RWPE2 (cell line): ENCODE data around the gene SLC38A2.
A peak's percentile ranks its signal among the peaks of the same experiment; 100 is the strongest.
"Not testable (repeated sequence)": the region's sequence is repeated elsewhere in the genome, so short reads cannot be mapped to it uniquely, and the experiment has no call there.

ENCODE experiments used
- ATAC-seq: fragments of 200-7000 bp; cut with Tn5 transposase; 3 replicates; pipeline ENCODE4 v1.9.1; 2021; ENCODE audit warnings: low read depth
- DNase-seq: peaks from one replicate; pipeline ENCODE4 v3.0.0-alpha.2; 2020; ENCODE audit warnings: low spot score
- H3K27ac ChIP-seq: fragments of 450-650 bp; 2 replicates; pipeline ENCODE4 v1.5.1; 2017; ENCODE audit warnings: mild to moderate bottlenecking; ENCODE audit not compliant: poor library complexity, severe bottlenecking
- H3K27me3 ChIP-seq: fragments of 250-450 bp; sonication (Bioruptor Pico); 2 replicates; pipeline ENCODE4 v1.5.1; 2021; ENCODE audit warnings: mild to moderate bottlenecking, moderate library complexity; ENCODE audit not compliant: insufficient read depth, poor library complexity, severe bottlenecking
- H3K36me3 ChIP-seq: fragments of 250-450 bp; sonication (Bioruptor Pico); 2 replicates; pipeline ENCODE4 v1.5.1; 2020; ENCODE audit warnings: low read depth, mild to moderate bottlenecking, moderate library complexity
- H3K4me1 ChIP-seq: fragments of 250-450 bp; sonication (Bioruptor Pico); 2 replicates; pipeline ENCODE4 v1.5.1; 2021; ENCODE audit warnings: mild to moderate bottlenecking, moderate library complexity; ENCODE audit not compliant: insufficient read depth, poor library complexity, severe bottlenecking
- H3K4me3 ChIP-seq: fragments of 250-450 bp; sonication (Bioruptor Pico); 2 replicates; pipeline ENCODE4 v1.5.1; 2021; ENCODE audit warnings: mild to moderate bottlenecking, moderate library complexity; ENCODE audit not compliant: severe bottlenecking
- H3K9me3 ChIP-seq: fragments of 250-450 bp; sonication (Bioruptor Pico); 2 replicates; pipeline ENCODE4 v1.5.1; 2021; ENCODE audit warnings: mild to moderate bottlenecking, moderate library complexity; ENCODE audit not compliant: severe bottlenecking
- CTCF ChIP-seq: fragments of 450-650 bp; IDR thresholded peaks from one replicate; pipeline ENCODE4 v1.5.1; 2017; ENCODE audit warnings: mild to moderate bottlenecking, moderate library complexity; ENCODE audit not compliant: poor library complexity, severe bottlenecking

SLC38A2 gene

GRCh38 chr12:46342562-46343033 lies 30.0 kb downstream of the SLC38A2 start:
- no peaks in the 10 kb centered on the region for H3K27me3 ChIP-seq
- no peak overlapping the region for H3K4me3 ChIP-seq
- peaks cover 6% of the 10 kb centered on the region for H3K4me1 ChIP-seq
- no peak for DNase-seq
- peak; percentile 88 for ATAC-seq
- no peaks in the 10 kb centered on the region for H3K9me3 ChIP-seq
- H3K27ac ChIP-seq: no peak overlapping the region
- no peaks in the 10 kb centered on the region for H3K36me3 ChIP-seq
- peak; percentile 52 for TF ChIP-seq CTCF

GRCh38 chr12:46339051-46339450 lies 33.5 kb downstream of the SLC38A2 start:
- TF ChIP-seq CTCF: no peak
- no peak for DNase-seq
- no peak overlapping the region for H3K27ac ChIP-seq

GRCh38 chr12:46332260-46332659 lies 40.3 kb downstream of the SLC38A2 start:
- no peak for TF ChIP-seq CTCF
- Histone ChIP-seq H3K4me3 (no peak overlapping the region), H3K4me1 (no peaks in the 10 kb centered on the region), H3K9me3 (no peaks in the 10 kb centered on the region), H3K27ac (no peak overlapping the region), H3K27me3 (no peaks in the 10 kb centered on the region), H3K36me3 (no peaks in the 10 kb centered on the region)
- ATAC-seq: peak; percentile 60
- DNase-seq: no peak

More at GRCh38 chr12:46339051-46339450, 33.5 kb downstream of the SLC38A2 start:
- no peaks in the 10 kb centered on the region for H3K27me3 ChIP-seq
- H3K4me3 ChIP-seq: no peak overlapping the region
- no peak for ATAC-seq
- H3K36me3 ChIP-seq: no peaks in the 10 kb centered on the region
- peaks cover 6% of the 10 kb centered on the region for H3K4me1 ChIP-seq
- H3K9me3 ChIP-seq: no peaks in the 10 kb centered on the region

- H3K4me1 ChIP-seq, DNase-seq, H3K27me3 ChIP-seq, H3K9me3 ChIP-seq, H3K4me3 ChIP-seq, ATAC-seq, H3K27ac ChIP-seq, H3K36me3 ChIP-seq: not testable (repeated sequence)
These were observed 47.5 kb downstream of the SLC38A2 start for GRCh38 chr12:46325075-46325474.

GRCh38 chr12:46320731-46321130 lies 51.8 kb downstream of the SLC38A2 start:
- Histone ChIP-seq H3K27me3 (no peaks in the 10 kb centered on the region), H3K4me3 (no peak overlapping the region), H3K4me1 (no peaks in the 10 kb centered on the region), H3K9me3 (no peaks in the 10 kb centered on the region), H3K27ac (no peak overlapping the region), H3K36me3 (no peaks in the 10 kb centered on the region)
- ATAC-seq: no peak
- no peak for TF ChIP-seq CTCF
- no peak for DNase-seq
